Suprapubic skin (tissue), 4 donors: ENCODE measurements around the gene RYR1.

ENCODE experiments used
- EP300 ChIP-seq: sonication (generic); formaldehyde crosslinking; IDR thresholded peaks from one replicate; pipeline ENCODE4 v1.6.1; 2017; ENCODE audit warnings: antibody characterized with exemption
- POLR2A ChIP-seq, 2 donors: fragments of 450-650 bp; IDR thresholded peaks; one replicate each; pipeline ENCODE4 v1.6.1; 2017; ENCODE audit warnings: antibody characterized with exemption in 2 of 2, mild to moderate bottlenecking in 2 of 2, moderate library complexity in 2 of 2
- POLR2AphosphoS5 ChIP-seq, 3 donors: sonication (generic); formaldehyde crosslinking; IDR thresholded peaks; one replicate each; pipeline ENCODE4 v1.6.1; 2017; ENCODE audit warnings: antibody characterized with exemption in 3 of 3
- TF ChIP-seq, protein P1 (sequence below), 2 donors: fragments of 200-600 bp in 1 of 2; fragments of 450-650 bp in 1 of 2; sonication (generic) in 1 of 2; IDR thresholded peaks; one replicate each; pipeline ENCODE4 v1.5.1; 2016 to 2019; ENCODE audit warnings: antibody characterized with exemption in 2 of 2, mild to moderate bottlenecking in 1 of 2, moderate library complexity in 1 of 2

DNA sequence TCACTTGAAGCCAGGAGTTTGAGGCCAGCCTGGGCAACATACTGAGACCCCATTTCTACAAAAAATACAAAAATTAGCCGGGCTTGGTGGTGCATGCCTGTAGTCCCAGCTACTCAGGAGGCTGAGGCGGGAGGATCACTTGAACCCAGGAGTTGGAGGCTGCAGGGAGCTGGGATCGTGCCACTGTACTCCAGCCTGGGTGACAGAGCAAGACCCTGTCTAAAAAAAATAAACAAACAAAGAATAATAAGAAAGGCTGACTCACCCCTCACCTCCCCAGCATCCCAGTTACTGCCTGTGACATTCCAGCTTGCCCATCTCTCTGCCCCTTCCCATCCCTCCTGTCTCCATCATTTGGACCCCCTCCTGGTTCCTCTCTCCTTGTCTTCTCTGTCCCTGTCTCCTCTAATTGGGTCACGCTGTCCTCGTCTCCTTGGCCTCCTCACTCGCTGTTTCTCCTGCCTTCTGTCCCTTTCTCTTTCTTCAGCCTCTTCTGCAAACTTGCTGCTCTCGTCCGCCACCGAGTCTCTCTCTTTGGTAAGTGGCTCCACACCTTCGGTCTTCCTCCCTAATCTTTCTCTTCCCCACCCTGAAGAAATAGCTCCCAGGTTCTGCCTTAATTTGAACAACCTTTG lies 77.7 kb downstream of the RYR1 start:
- TF ChIP-seq, protein P1, sequence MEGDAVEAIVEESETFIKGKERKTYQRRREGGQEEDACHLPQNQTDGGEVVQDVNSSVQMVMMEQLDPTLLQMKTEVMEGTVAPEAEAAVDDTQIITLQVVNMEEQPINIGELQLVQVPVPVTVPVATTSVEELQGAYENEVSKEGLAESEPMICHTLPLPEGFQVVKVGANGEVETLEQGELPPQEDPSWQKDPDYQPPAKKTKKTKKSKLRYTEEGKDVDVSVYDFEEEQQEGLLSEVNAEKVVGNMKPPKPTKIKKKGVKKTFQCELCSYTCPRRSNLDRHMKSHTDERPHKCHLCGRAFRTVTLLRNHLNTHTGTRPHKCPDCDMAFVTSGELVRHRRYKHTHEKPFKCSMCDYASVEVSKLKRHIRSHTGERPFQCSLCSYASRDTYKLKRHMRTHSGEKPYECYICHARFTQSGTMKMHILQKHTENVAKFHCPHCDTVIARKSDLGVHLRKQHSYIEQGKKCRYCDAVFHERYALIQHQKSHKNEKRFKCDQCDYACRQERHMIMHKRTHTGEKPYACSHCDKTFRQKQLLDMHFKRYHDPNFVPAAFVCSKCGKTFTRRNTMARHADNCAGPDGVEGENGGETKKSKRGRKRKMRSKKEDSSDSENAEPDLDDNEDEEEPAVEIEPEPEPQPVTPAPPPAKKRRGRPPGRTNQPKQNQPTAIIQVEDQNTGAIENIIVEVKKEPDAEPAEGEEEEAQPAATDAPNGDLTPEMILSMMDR (IDR thresholded peaks at IDR 0.05) = no peak
- no peak for TF ChIP-seq POLR2A (IDR thresholded peaks at IDR 0.05)
- no peak for TF ChIP-seq POLR2AphosphoS5 (IDR thresholded peaks at IDR 0.05)
- no peak for TF ChIP-seq EP300
